Activated CD8-positive, alpha-beta memory T cell treated with anti-CD3 and anti-CD28 coated beads, Interleukin-2, amount 50 U/mL, for 4 hours (primary cell): ENCODE data around the gene IQGAP2.

Experiments used
- DNase-seq: peaks from one replicate; pipeline ENCODE4 v3.0.0-alpha.2; 2020

Gene IQGAP2

GRCh38 chr5:76617675-76618074, 214.6 kb downstream of the IQGAP2 start:
- DNase-seq: no peak

DNA sequence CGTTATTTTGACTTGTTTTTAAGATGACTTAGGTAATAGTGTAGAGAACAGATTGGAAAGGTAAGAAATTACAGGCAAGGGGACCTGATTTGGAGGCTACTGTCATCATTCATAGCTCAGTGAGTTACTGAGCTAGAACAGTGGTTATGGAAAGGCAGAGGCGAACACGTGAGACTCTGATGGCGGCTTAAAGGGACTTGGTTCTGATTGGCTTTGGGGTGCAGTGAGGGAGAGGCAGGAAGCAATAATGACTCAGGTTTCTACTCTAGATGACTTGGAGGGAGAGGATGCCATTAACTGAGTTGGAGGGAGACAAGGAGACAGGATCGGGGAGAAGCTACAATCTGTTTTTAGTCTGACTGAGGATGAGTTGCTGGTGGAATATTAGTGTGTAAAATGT, 217.1 kb downstream of the IQGAP2 start:
- DNase-seq: no peak

DNA sequence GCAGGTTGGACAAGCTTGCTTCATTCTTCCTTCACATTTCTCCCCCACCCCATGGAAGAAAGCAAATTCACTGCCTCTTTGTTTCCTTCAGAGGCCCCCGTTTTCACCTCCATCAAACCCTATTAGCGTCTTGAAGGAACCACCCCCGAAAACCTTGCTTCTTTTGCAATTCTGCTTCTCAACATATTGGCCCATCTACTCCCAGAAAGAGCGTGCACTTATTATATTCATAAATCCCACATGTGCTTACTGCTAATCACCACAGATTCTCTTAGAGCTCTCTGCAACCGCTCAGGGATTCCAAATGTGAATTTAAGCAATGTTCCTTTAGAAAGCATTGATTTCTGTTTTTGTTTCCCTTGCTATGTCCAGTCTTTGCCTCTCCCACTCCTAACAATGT, 219.0 kb downstream of the IQGAP2 start:
- DNase-seq: no peak

DNA sequence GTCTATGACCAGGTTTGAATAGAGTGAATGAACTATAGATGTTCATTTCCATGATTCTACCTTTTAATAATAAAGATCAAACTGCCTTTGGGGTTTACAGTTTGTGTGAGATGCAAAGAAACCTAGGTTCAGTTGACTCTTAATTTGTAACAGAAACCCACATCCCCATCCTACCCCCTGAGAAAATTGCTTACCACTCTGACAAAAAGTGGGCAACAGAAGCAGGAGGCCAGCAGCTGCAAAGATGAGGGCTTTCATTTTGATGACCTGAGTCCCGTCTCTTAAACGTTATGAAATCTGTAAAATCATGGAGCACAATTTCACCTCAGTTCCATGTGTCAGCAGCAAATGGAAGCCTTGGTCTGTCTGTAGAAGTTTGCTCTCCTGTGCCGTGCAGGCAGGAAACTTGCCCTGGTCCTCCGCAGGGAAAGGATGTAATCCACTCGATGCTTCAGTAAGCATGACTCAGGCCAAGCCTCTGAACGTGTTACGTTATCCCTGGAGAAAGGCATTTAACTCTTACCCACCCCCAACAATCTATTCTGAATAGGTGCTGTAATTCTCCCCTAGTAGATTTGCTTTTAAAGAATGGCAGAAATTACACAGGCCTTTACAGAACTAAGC, 220.0 kb downstream of the IQGAP2 start, which contains the start of gene F2RL2:
Gene F2RL2 (minus strand): TSS at position 431 of the 624 bp plus-strand sequence. CDS start 173 bp downstream, at position 258.
- DNase-seq: no peak

DNA sequence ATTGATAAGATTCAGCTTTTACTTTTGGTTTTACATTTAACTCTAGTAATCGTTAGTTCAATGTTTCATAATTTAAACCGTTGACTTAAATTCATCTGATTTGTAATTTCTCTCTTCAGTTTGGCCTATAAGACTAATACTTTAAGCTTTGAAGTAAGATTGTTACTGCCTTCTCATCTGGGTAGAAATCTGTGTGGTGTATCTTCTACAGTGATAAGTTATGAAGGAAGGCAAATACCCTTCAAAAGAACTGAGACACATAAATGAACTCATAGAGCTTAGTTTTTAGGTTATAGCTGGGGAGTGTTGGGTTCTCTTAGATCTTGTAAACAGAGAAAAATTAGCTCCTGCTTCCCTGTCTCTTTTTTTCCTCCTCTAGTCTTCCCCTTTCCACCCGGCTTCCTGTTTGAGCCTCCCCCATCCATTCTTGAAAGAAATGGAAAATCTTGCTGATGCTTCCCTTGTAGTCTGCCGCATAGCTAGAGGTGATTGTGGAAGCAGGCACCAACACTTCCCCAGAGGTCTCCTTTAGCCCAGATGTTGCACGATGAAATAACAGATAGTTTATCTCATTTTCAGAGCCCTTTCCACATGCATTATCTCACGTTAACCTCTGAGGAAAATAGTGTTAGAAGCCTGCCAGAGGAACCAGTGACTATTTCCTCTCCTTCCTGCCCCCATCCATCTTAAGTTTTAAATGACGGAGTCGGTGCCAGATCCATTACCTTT, 222.2 kb downstream of the IQGAP2 start:
- no peak for DNase-seq

- no peak for DNase-seq
These were observed 223.7 kb downstream of the IQGAP2 start for GRCh38 chr5:76626738-76627137.

GRCh38 chr5:76634661-76635060, 231.6 kb downstream of the IQGAP2 start:
- DNase-seq: no peak

GRCh38 chr5:76637490-76637889, 234.4 kb downstream of the IQGAP2 start:
- no peak for DNase-seq

DNA sequence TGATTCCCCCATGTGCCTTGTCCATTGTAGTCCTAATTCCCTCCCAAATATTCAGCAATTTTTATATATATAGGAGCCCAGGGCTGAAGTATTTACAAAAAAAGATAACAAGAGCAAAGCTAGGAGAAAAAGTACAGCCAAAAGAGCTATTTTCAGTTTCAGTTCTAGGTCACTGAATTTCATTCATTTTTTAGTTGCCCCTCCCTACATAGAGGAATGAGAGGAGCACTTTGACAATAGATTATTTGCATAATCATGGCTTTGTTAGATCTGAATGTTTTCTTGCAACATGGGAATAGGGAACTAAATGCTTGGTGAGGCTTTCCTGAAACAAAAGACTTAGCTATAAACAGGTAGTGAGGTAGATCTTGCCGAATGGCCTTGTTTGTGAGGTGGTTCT, 235.4 kb downstream of the IQGAP2 start:
- DNase-seq: no peak

- DNase-seq: peak; percentile 61
These were observed 238.5 kb downstream of the IQGAP2 start for GRCh38 chr5:76641514-76642120.

GRCh38 chr5:76642390-76643040, 239.4 kb downstream of the IQGAP2 start:
- DNase-seq: no peak

DNA sequence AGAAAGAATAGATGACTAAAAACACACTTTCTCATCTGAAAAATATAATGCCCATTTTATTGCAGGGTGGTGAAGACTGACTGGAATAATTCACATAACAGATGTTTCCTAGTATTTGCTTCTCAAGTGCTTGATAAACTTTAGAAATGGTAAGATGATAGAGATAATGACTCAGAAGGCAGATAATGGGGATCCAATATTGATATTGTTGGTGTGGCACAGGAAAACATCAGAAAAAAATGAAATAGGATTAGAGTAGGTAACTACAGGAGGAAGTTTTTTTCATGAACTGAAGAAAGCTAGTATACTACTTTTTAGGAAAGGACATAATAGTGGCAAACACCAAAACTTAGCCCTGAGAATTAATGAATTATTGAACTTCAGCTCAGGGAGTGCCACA, 240.3 kb downstream of the IQGAP2 start:
- no peak for DNase-seq

GRCh38 chr5:76649140-76649539, 246.1 kb downstream of the IQGAP2 start:
- DNase-seq: no peak

- no peak for DNase-seq
These were observed 249.8 kb downstream of the IQGAP2 start for GRCh38 chr5:76652809-76653414.

DNA sequence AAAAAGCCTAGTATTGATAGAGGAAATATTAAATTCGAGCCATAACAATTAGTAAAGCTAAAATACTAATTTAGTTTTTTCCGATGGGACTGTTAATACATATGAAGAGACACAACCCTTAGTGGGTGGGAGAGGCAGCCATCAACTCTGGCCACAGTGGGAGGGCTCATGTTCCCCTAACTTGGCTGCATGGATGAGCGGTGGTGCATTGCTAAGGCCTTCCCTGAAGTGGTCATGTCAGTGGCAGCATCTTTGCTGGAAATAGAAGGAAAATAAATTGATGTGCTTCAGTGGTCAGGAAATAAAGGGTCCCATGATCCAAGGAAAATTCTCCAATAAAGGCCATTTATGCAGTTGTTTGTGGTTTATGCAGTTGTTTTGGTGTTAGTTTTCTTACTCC, 254.0 kb downstream of the IQGAP2 start:
- DNase-seq: no peak

GRCh38 chr5:76657683-76658311, 254.7 kb downstream of the IQGAP2 start:
- no peak for DNase-seq

DNA sequence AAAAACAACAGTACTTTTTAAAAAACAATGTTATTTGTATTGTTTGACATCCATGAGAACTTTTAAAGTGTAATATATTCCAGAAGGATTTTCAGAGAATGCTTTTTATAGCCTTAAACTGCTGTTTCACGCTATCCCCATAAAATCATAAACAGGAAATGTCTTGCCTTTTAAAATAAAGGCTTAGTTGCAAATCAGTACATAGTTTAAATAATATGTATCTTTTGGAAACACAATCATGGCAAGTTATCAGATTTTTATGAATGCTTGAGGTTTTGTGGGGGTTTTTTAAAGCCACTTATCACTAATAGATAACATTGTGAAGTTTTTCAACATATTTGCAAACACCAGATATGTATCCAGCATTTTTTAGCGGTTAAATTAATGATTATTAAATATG, 257.3 kb downstream of the IQGAP2 start:
- no peak for DNase-seq

- no peak for DNase-seq
These were observed 259.4 kb downstream of the IQGAP2 start for GRCh38 chr5:76662521-76662920.

- DNase-seq: no peak
These were observed 260.5 kb downstream of the IQGAP2 start for GRCh38 chr5:76663573-76663972.

DNA sequence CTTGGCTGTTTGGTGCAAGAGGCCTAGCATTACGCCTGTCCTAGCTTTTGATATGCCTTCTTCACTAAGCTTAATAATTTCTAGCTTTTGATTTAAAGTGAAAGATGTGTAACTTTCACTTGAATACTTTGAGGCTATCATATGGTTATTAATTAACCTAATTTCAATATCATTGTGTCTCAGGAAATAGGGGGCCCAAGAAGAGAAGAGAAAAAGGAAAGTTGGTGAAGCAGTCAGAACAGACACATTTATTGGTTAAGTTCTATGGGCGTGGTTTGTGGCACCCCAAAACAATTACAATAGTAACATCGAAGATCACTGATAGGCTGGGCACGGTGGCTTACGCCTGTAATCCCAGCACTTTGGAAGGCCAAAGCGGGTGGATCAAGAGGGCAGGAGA, 261.0 kb downstream of the IQGAP2 start:
- no peak for DNase-seq

- DNase-seq: no peak
These were observed 264.4 kb downstream of the IQGAP2 start for GRCh38 chr5:76667495-76667894.

DNA sequence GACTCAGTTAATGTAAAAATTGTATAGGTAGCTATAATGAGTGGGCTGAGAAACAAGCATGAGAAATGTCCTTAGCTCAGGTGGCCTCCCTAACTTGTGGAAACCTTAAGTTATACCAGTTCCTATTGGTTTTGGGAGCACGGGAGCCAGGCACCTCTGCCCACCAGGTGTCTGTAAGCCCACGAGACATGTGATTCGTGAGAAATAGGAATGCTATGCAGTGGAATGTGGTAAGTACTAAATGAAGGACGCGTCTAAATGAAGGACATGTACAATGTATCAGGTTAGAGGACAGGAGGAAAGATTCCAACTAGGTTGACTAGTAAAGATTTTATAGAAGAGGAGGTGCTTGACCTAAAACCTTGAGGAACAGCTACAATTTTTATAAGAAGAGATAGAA, 266.2 kb downstream of the IQGAP2 start:
- DNase-seq: no peak

GRCh38 chr5:76670508-76670907, 267.4 kb downstream of the IQGAP2 start:
- DNase-seq: no peak
